GM19438 (cell line): ENCODE measurements around the gene POTEJ.
"Not testable (repeated sequence)": the region's sequence is repeated elsewhere in the genome, so short reads cannot be mapped to it uniquely, and the experiment has no call there.

Source experiments
- ATAC-seq: cut with Tn5 transposase; IDR thresholded peaks from one replicate; pipeline ENCODE4 v1.9.1; 2021; ENCODE audit warnings: low read depth; ENCODE audit not compliant: unreplicated experiment

Gene POTEJ

GRCh38 chr2:130599926-130600325, 11.3 kb upstream of the POTEJ start:
- ATAC-seq, result not testable (repeated sequence)

GRCh38 chr2:130601648-130602302, 9.5 kb upstream of the POTEJ start:
- ATAC-seq, result not testable (repeated sequence)

DNA sequence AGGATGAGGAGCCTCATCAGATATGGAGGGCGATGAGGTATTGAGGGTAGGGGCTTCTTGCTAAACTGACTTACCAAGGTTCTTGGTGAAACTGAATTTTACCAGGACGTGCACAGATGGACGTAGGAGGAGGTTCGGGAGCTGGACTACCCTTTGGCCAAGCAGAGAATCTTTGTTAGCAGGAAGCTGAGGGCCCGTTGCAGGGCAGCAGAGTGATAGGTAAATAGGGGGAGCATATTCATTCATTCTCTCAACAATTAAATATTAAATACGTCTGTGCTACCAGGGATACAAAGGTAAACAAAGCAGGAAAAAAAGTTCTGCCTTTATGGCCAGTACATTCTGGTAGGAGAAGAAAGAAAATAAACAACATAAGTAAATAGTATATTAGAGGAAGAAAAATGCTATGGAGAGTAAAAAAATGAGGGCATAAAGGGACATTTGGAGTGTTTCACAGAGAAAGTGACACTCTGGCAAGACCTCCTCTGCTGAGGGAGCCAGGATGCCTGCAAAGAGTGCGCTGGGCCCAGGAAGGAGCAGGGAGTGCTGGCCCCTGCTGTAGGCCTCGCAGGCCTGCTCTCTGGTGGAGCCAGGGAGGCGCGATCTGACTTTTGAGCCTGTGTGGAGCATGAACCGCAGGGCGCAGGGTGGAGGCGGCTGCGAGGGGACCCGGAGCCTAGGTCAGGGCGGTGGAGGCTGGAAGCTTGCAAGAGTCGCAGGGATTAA, 2.8 kb upstream of the POTEJ start:
- ATAC-seq, result not testable (repeated sequence)

DNA sequence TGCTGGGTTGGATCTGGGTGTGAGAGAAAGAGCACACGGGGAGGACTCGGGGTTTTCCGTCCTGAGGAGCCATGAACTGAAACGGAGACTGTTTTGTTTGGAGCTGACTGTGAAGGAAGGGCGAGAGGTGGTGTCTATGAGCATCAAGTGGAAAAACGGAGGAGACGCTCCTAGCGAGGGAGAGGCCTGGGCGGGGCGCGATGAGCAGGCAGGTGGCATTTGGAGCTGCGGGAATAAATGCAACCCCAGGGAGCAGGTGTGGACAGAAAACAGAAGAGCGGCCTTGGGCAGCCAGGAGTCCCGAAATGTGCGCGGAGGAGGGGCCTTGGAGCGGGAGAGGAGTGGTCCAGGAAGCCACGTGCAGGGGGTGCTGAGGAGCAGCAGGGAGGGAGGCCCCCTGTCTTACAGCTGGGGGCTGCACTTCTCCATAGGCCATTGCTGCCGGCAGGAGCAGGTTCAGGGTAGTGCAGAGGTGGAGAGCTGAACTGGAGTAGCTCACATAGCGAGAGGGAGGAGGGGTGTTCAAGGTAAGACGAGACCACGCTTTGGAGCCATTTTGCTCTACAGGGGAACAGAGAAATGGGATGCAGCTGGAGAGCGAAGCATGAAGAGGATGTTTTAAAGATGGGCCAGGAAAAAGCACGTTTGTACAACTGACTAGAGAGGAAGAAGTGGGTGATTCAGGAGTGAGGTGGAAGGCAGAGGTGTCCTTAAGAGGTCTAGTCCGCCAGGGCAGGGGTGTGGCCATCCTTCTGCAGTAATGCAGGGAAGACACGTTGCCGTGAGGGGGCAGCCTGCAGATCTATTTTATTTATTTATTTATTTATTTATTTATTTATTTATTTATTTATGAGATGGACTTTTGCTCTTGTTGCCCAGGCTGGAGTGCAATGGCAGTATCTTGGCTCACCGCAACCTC, 2.0 kb upstream of the POTEJ start:
- ATAC-seq, result not testable (repeated sequence)

DNA sequence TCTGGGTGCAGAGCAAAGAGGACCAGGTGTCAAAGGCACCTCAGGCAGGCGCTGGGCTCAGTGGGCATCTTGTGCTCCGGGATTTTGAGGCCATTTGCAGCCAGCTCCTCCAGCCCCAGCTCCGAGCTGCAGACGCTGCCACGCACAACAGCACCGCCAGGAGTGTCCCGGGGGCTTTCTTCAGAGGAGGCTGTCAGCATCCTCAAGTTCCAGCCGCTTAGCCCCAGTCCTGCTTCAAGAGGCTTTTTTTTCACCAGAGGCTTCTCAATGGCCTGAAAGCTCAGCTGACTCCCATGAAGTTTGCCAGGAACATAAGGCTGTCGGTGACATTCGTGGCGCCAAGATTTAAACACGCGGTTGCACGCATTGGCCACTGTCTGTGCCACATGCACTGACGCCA, 754 bp upstream of the POTEJ start:
- ATAC-seq, result not testable (repeated sequence)

DNA sequence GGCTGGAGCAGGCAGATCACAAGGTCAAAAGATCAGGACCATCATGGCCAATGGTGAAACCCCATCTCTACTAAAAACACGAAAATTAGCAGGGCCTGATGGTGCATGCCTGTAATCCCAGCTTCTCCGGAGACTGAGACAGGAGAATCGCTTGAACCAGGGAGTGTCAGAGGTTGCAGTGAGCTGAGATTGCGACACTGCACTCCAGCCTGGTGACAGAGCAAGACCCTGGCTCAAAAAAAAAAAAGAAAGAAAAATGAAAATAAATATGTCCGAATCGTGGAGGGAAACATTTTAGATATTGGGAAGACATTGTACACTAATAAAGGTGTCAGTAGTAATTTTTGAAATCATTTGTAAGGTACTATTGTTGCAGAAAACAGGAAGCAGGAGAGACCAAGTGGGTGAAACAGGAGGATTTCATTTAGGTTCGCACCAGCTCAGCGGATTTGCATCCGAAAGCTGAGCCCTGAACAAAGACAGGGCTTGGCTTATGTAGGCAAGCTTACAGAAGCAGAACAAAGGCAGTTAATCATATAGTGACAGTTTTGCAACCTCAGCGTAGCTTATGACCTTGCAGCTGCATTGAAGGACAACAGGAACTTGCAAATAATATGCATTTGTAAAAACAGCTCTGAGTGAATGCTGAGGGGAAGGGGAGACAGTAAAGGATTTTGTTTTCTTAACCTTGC, 17.7 kb downstream of the POTEJ start:
- ATAC-seq, result not testable (repeated sequence)

DNA sequence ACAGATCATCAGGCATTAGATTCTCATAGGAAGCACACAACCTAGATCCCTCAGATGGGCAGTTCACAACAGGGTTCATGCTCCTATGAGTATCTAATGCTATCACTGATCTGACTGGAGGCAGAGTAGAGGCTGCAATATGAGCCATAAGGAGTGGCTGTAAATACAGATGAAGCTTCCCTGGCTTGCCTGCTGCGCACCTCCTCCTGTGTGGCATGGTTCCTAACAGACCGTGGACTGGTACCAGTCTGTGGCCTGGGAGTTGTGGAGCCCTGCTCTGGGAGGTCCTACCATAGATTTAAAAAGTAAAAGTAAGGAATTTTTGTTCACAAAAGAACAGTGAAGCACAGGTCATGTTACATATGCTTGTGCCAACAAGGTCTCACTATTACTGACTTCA, 27.7 kb downstream of the POTEJ start:
- ATAC-seq, result not testable (repeated sequence)

DNA sequence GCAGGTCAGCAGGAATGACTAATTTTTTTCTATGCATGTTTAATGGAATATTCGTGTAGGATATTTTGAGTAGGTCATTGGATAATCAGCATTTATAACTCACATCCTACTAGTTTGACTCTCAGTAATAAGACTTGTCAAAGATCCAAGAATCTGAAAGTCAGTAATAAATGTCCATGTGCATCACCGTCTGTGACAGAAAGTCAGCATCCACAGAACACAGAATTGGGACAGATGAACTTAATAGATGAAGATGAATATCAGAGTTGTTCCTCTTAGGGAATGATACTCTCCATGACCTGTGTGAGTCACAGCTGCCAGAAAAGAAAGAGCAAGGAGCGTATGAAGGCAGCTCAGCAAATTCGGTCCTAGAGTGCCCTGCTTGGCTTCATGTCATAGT, 30.4 kb downstream of the POTEJ start:
- not testable (repeated sequence) for ATAC-seq

GRCh38 chr2:130649285-130649684, 38.0 kb downstream of the POTEJ start:
- not testable (repeated sequence) for ATAC-seq

- ATAC-seq, result not testable (repeated sequence)
Observed at GRCh38 chr2:130664506-130664905, 53.3 kb downstream of the POTEJ start.

- not testable (repeated sequence) for ATAC-seq
Observed at GRCh38 chr2:130665596-130665995, 54.4 kb downstream of the POTEJ start.

GRCh38 chr2:130667516-130667915, 56.3 kb downstream of the POTEJ start:
- ATAC-seq, result not testable (repeated sequence)

GRCh38 chr2:130670026-130670745, 58.9 kb downstream of the POTEJ start:
- not testable (repeated sequence) for ATAC-seq

GRCh38 chr2:130692041-130692770, 81.0 kb downstream of the POTEJ start:
- ATAC-seq, result not testable (repeated sequence)

DNA sequence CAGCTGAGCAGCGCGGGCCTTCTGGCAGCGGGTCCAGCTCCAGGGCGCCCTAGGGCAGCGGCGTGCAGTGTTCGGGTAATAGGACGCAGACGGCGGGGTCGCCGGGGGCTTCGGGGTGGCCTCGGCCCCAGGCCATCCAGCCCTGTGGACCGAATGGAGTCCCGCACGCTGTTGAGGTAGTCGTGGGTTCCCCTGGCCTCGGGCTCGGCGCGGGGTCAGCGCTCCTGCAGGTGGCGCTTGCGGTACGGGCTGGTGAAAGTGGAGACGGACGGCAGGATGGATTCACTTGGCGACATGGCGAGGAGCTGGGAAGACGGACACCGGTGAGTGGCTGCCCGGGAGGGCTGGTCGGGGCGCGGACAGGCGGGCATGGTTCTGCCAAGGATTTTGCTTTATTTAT, 82.2 kb downstream of the POTEJ start:
- ATAC-seq, result not testable (repeated sequence)

DNA sequence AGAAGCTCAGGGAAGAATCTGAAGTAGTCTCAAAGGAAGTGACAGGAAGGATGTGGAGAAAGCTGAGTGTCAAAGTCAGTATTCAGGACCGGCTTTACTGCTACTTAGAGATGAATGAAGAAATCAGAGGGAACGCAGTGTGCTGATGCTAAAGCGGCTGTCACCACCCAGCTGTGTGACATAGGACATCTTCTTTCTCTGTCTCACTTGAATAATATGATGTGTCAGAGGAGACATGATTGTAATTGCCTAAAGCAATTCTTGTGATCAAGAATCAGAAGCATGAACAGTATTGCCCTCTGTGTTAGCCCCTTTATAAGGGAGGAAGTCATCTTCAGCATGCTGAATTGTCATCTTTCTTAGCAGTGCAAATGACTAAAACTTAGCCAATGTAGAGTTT, 92.0 kb downstream of the POTEJ start:
- not testable (repeated sequence) for ATAC-seq
